GM21390 (cell line): ENCODE data around the gene TMEM243.
"Not testable (repeated sequence)": the region's sequence is repeated elsewhere in the genome, so short reads cannot be mapped to it uniquely, and the experiment has no call there.

Experiments
- ATAC-seq: cut with Tn5 transposase; IDR thresholded peaks from one replicate; pipeline ENCODE4 v1.9.1; 2021; ENCODE audit not compliant: unreplicated experiment

The TMEM243 gene

DNA sequence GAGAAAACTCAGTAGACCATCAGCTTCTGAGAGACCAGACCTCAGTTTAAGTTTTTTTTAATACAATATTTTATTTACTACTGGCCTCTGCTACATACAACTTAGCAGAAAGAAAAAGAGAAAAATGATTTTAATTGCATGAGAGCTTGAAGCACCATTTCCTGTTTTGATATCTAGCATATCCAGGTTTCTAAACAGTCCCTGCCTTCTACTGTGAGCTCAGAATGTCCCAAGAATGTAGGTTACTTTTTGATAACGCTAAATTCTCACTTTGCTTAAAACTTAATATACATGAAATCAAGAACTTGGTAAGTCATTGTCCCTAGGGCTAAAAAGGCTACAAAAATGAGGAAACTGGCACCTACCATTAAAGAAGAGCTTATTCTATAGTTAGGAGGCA, 7.0 kb downstream of the TMEM243 start:
- no peak for ATAC-seq

DNA sequence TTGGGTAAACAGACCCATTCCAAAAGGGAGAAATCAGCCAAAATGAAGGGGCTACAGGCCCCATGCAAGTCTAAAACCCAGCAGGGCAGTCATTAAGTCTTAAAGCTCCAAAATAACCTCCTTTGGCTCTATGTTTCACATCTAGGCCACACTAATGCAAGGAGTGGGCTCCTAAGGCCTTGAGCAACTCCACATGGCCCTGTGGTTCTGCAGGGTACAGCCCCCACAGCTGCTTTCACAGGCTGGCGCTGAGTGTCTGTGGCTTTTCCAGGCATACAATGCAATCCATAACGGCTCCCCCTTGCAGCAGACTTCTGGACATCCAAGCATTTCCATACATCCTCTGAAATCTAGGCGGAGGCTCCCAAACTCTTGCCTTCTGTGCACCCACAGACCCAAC, 9.0 kb downstream of the TMEM243 start:
- ATAC-seq: no peak

DNA sequence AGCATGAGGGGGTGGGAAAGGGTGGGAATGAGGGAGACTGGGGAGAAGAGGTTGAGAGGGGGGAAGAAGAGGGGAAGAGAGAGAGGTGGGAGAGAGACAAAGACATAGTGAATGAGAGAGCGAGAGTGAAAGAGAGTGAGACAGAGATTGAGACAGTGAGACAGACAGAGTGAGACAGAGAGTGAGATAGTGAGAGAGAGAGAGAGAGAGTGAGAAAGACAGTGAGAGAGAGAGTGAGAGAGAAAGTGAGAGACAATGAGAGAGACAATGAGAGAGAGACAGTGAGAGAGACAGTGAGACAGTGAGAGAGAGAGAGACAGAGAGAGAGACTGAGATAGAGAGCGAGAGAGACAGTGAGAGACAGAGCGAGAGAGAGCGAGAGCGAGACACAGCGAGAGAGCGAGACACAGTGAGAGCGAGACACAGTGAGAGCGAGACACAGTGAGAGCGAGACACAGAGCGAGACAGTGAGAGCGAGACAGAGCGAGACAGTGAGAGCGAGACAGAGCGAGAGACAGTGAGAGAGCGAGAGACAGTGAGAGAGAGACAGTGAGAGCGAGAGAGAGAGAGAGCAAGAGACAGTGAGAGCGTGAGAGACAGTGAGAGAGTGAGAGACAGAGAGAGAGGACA, 10.1 kb downstream of the TMEM243 start:
- no peak for ATAC-seq

DNA sequence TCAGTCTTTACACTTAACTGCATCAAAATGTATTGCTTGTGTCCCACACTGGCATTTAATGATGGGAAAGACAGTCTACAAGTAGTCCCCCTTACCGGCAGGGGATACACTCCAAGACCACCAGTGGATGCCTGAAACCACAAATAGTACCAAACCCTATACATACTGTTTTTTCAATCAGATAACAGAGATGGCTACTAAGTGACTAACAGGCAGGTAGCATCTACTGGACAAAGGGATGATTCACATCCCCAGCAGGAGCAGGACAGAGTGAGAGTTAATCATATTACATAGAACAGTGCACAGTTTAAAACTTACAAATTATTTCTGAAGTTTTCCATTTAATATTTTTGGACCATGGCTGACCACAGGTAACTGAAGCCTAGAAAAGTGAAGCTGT, 13.2 kb downstream of the TMEM243 start:
- ATAC-seq: no peak

DNA sequence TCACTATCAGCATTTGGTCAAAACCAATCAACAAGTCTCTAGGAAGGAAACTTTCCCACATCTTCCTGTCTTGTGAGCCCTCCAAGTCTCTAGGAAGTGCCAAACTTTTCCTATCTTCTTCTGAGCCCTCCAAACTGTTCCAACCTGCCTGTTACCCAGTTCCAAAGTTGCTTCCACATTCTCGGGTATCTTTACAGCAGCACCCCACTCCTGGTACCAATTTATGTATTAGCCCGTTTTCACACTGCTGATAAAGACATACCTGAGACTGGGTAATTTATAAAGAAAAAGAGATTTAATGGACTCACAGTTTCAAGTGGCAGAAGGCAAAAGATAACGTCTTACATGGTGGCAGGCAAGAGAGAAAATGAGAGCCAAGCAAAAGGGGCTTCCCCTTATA, 13.8 kb downstream of the TMEM243 start:
- ATAC-seq: not testable (repeated sequence)

DNA sequence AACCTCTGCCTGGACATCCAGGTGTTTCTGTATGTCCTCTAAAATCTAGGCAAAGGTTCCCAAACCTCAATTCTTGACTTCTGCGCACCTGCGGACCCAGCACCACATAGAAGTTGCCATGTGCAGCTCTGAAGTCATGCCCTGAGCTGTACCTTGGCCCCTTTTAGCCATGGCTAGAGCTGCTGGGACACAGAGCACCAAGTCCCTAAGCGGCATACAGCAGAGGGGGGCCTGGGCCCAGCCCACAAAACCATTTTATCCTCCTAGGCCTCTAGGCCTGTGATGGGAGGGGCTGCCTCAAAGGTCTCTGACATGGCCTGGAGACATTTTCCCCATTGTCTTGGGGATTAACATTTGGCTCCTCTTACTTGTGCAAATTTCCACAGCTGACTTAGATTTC, 14.6 kb downstream of the TMEM243 start:
- ATAC-seq: no peak

DNA sequence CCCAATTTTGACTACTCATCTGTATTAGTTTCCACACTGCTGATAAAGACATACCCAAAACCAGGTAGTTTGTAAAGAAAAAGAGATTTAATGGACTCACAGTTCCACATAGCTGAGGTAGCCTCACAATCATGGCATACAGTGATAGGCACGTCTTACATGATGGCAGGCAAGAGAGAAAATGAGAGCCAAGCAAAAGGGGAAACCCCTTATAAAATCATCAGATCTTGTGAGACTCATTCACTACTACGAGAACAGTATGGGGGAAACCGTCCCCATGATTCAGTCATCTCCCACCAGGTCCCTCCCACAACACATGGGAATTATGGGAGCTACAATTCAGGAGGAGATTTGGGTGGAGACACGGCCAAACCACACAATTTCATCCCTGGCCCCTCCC, 15.6 kb downstream of the TMEM243 start:
- ATAC-seq: not testable (repeated sequence)

DNA sequence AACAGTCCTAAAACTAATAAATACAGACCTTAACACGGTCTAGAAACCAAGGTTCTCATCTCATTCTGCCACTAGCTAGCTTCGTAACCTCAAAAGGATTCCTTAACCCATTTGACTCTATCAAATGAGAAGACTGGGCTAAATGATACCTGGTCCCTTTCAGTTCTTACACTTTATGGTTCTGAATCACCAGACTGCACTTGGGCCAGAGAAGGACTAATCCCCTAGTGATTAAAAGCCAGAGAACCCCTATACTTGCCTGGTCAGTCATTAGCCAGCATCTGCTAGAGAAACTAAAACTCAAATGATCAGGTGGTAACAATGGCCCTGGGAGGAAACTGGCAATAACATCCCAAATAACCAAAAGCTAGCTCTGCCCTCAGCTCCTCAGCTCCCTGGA, 16.8 kb downstream of the TMEM243 start:
- no peak for ATAC-seq

DNA sequence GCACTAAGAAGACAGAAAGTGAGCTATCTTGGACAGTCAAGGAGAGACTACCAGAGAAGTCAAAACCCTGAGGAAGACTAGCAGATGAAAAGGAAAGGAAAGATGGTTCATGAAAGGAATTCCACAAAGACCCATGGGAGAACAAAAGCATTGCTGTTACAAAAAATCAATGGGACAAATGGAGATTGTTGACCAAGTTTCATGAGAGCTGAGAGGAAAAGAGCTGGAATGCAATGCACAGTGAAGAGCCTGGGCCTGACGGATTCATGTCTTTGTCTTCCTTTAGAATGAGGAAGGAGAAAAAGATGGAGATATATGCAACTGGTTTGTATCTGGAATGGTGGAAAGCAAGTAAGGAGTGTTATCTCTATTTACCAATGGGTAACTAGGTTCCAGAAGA, 17.3 kb downstream of the TMEM243 start:
- no peak for ATAC-seq

DNA sequence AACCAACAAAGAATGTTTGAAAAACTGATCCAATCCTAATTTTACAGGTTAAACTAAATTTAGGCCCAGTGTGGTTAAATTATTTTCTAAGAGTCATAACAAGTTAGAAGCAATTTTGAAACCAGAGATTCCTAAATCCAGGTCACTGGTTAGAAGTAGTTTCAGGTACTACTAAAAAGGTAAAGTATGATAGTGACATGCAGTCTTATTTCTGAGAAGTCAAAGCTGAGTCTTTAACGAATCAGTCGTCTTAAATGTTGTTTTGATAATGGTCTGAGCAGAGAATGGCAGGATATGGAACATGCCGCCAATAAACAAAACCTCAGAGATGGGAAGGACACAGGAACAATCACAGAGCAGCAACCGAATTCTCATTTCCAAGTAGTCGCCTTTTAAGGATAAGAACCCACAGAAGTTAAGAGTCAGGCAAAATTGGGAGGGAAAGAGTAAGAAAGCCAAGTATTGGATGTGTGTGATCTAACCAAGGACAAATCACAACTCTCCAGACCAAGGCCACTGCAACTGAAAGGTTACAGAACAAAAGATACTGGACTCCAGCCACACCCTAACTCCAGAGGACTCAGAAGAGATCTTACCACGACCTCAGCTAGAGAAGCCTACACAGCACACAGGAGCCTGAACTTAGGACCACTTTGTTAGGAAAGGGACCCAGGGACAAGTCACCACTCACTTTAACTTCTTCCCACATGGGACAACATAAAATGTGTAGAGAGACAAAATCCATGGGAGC, 19.7 kb downstream of the TMEM243 start:
- no peak for ATAC-seq

DNA sequence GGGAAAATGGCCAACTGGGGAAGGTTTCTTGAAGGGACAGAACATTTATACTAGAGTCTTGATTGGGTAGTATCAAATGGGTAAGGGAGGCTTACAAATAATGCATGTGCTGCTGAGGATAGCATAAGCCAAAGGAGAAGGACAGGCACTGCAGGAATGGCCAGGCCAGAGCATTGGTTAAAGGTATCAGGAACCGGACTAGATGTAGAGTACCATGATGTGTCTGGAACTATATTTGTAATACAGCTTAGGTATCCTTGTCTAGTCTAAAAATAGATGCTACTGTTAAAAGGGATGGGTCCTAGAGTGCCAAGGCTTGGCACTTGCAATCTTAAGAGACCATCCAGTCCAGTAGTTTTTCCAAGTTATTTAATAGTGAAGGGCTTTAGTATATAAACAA, 20.3 kb downstream of the TMEM243 start:
- no peak for ATAC-seq

DNA sequence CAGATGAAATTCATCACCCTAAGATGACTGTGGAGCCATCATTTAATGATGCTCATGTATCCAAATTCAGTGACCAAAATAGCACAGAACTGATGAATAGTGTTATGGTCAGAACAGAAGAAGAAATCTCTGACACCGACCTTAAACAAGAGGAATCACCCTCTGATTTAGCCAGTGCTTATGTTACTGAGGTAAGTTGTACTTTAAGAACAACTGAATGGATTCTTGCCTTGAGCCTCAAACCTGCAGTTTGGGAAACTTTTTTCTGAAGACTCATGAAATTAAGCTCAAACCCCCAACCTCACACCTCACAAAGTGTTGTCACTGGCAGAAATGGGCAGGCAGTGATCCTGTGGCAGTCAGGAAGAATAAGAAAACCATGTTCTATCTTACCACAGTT, 25.6 kb downstream of the TMEM243 start:
- no peak for ATAC-seq

DNA sequence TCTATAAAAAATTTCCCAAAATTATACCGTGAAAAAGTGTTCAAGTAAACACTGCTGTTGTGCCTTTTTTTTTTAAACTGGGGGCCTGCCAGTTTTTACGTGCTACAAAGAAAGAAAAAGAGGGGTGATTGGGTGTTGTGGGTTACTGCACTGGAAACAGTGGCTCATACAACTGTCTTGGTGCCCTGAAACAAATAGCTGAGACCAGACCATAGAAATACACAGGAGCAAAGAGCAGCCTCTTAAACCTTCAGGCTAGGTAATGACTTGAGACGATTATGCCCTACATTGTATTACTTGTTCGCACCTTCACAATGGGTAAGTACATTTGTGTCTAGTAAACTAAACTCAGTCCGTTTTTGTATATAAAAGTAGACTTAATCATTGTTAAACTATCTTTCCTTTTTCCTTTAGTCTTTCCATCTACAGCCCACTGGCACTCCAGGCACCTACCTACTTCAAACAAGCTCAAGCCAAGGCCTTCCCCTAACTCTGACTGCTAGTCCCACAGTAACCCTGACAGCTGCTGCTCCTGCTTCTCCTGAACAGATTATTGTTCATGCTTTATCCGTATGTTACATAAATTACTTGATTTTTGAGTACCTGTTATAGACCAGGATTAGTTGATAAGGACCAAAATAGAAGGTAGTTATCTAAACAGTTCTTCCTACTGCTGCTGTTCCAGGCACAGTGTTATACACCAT, 26.6 kb downstream of the TMEM243 start:
- ATAC-seq: no peak

DNA sequence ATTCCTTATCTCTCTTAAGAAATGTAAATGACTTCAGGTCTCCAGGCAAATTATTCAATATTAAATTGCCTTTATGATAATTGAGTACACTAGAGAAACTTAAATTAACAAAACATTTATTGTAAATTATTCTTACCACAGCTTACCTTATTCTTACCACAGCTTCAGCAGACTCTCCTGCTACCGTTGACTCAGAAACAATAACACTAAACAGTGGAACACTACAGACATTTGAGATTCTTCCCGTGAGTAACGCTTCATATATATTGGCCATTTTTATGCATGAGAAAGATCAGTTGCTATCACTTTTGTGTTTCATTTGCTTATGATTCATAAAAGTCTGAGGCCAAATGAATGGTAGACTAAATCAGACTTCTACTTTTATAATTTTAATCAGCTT, 28.7 kb downstream of the TMEM243 start:
- no peak for ATAC-seq

DNA sequence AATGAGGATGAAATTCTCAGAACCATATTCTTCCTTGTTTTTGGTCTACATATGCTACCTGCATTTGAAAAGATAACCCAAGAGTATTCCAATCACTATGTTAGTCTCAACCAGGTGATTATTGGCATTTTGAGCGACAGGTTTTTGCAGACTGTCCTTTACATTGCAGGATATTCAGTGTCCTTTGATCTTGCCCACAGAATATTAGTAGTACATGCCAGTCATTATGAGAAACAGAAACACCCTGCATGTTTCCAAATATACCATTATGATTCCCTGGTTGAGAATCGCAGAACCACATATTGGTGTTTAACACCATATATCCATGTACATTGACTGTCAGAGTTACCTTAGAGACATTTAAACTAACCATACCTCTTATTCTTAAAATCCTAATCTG, 30.6 kb downstream of the TMEM243 start:
- no peak for ATAC-seq

DNA sequence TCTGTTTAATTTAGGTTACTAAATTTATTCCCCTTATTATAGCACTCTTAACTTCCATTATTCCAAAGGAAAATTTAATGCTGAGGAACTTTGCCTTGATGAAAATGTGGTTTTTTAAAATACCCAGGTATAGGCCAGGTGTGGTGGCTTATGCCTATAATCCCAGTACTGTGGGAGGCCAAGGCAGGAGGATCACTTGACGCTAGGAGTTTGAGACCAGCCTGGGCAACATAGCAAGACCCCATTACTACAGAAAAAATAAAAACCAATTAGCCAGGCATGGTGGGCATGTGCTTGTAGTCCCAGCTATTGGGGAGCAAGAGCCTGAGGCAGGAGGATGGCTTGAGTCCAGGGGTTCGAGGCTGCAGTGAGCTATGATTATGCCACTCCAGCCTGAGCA, 32.4 kb downstream of the TMEM243 start:
- no peak for ATAC-seq

DNA sequence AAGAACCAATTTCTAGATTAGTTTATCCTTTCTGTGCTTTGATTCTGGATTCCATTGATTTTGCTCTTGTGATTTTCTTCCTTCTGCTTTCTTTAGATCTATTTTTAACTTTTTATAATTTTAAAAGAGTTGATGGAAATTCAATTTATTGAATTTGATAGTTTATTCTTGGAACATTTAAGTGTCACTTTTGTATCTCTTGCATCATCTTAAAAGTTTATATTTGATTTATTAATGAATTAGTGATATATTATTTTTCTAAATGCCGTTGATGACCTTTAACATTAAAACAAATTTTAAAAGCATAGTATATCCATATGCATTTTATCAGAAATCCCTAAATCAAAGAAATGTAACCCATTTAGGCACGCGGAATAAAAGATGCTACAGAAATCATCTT, 40.4 kb downstream of the TMEM243 start:
- no peak for ATAC-seq

DNA sequence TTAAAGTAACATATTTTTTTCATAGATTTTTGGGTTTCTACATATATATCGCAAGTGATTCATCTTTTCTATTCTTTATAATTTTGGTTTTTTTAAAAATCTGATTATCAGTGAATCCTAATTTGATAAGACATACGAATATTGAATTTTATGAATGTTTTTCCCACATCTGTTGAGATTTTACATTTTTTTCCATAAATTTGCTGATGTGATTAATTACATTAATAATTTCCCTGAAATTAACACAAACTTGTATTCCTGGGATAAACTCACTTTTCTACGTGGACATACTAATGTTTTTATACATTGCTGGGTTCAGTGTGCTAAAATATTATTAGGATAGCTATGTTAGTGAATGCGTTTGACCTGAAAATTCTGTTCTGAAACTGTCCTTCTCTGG, 41.2 kb downstream of the TMEM243 start:
- no peak for ATAC-seq

DNA sequence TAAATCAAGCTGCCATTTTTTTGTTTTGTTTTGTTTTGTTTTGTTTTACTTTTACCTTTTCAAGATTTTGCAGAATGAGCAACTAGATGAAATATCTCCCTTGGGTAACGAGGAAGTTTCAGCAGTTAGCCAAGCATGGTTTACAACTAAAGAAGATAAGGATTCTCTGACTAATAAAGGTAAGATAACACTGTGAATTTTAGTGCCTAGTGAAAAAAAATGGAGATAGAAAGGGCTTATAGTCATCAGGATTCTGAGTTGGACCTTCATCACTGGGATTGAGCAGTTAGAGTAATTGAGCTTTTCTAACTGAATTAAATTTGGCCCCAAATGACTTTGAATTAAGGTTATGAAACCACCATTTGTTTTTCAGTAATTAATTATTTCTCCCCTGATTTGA, 46.1 kb downstream of the TMEM243 start:
- ATAC-seq: no peak

DNA sequence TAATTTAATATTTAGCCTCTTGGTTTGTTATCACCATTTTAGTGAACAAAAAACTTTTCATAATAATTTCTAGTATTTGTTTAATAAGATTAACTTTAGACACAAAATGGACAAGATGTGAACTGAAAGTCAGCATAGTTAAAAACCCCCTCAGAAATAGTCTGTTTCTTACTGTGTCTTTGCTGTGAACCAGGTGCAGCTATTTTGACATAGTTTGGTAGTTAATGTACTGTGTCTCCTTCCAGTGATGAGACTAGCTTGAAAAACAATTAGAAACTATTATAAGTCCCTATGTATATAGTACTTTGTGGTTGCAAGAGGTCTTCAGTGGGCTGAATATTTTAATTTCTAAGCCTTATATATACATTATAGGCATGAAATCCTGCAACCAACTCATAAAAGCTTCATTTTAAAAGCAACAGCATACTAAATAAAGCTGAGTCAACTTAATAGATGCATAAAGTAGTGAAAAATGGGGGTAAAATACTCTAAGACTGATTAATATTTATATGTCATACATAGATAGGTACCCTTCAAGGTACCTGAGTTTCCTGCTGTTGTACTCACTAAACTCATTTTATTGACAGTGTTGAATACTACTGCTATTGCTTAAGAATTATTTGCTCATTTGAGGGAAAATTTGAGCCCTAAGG, 48.1 kb downstream of the TMEM243 start:
- no peak for ATAC-seq

DNA sequence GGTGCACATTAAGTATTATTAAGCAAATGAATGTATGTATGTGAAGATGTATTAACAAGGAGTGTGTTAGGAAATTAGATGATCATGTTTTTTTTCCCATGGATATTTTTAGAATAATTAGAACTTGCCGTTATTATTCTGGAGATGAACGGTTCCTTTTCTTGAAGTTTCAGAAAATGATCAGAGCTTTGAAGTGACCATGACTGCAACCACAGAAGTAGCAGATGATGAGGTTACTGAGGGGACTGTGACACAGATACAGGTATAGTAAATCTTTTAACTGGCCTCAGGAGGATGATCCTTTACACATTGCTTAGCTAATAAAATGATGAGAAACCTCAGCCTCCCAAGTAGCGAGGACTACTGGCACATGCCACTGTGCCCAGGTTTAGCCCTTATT, 48.7 kb downstream of the TMEM243 start:
- no peak for ATAC-seq

DNA sequence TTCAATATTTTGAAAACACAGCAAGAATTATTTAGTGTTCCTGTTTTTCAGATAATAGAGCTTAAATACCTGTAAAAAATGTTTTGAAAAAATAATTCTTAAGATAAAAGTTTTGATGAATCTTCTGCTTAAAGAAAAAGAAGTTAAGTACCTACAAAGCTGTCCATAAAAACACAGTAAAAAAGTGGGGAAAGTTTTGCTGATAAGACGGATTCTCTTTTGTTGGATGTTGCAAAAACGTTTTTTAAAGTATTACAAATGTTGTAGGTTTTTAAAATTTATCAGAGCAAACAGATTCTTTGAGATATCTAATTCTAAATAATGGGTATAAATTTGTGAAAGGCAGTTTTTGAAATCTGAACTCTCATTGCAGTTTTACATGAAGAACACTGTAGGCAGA, 55.1 kb downstream of the TMEM243 start:
- no peak for ATAC-seq
